ENCODE data around the gene TLCD2. TPM values are rescaled to one million over a fixed set of nuclear protein-coding genes. Genes with fewer than 3 reads are reported as not detected.

TLCD2 gene
- polyA plus RNA-seq, 6 donors from 2014 or later: not detected

GRCh38 chr17:1718362-1719165 lies 8.4 kb upstream of the TLCD2 start:
- no peaks in the 10 kb centered on the region for H3K9me3 Mint-ChIP-seq
- peaks cover 7 to 21% (median 16%) of the 10 kb centered on the region in 3 donors for H3K27me3 Mint-ChIP-seq
- peaks cover 37 to 48% (median 39%) of the 10 kb centered on the region in 3 donors for H3K4me1 Mint-ChIP-seq
- ATAC-seq (ENCODE audit: low read depth in 2 of 2) (no peak), DNase-seq (no peak)
- no peaks in the 10 kb centered on the region for H3K36me3 Mint-ChIP-seq
- H3K4me3 Mint-ChIP-seq: peak overlapping the region in 7 of 8 donors; percentile 53 to 97 (median 59)
- peak overlapping the region in 1 of 6 donors; percentile 18 for H3K27ac Mint-ChIP-seq

- Mint-ChIP-seq H3K4me3 (peak overlapping the region; percentile 91 to 97 (median 96)), H3K27me3 (peaks cover 17 to 36% (median 28%) of the 10 kb centered on the region in 3 donors), H3K36me3 (peaks cover 0 to 2% of the 10 kb centered on the region in 2 donors), H3K9me3 (no peaks in the 10 kb centered on the region), H3K27ac (peak overlapping the region; percentile 74 to 98 (median 92)), H3K4me1 (peaks cover 29 to 34% (median 31%) of the 10 kb centered on the region in 3 donors)
- peak; percentile 82 for DNase-seq
- ATAC-seq (ENCODE audit: low read depth in 2 of 2): peak; percentile 34 to 45
Observed at GRCh38 chr17:1716912-1717695, 6.9 kb upstream of the TLCD2 start.

- Mint-ChIP-seq H3K4me3 (peak overlapping the region; percentile 91 to 97 (median 96)), H3K36me3 (peaks cover 0 to 8% of the 10 kb centered on the region in 2 donors), H3K4me1 (peaks cover 29 to 33% (median 31%) of the 10 kb centered on the region in 3 donors), H3K27ac (peak overlapping the region; percentile 89 to 99 (median 96)), H3K27me3 (peaks cover 25 to 44% (median 36%) of the 10 kb centered on the region in 3 donors), H3K9me3 (no peaks in the 10 kb centered on the region)
- ATAC-seq (ENCODE audit: low read depth in 2 of 2): peak; percentile 81 to 84
- DNase-seq: peak; percentile 100
Observed at GRCh38 chr17:1716076-1716911, 6.1 kb upstream of the TLCD2 start.

GRCh38 chr17:1715803-1716075 lies 5.6 kb upstream of the TLCD2 start:
- H3K4me1 Mint-ChIP-seq: peaks cover 28 to 33% (median 32%) of the 10 kb centered on the region in 3 donors
- peak overlapping the region; percentile 28 to 99 (median 91) for H3K27ac Mint-ChIP-seq
- DNase-seq: no peak
- H3K36me3 Mint-ChIP-seq: peaks cover 0 to 8% of the 10 kb centered on the region in 2 donors
- H3K27me3 Mint-ChIP-seq: peaks cover 30 to 49% (median 41%) of the 10 kb centered on the region in 3 donors
- H3K9me3 Mint-ChIP-seq: no peaks in the 10 kb centered on the region
- ATAC-seq (ENCODE audit: low read depth in 2 of 2): no peak
- H3K4me3 Mint-ChIP-seq: peak overlapping the region; percentile 91 to 97 (median 96)

GRCh38 chr17:1714980-1715802 lies 5.0 kb upstream of the TLCD2 start:
- H3K27me3 Mint-ChIP-seq: peaks cover 30 to 54% (median 43%) of the 10 kb centered on the region in 3 donors
- H3K9me3 Mint-ChIP-seq: no peaks in the 10 kb centered on the region
- ATAC-seq (ENCODE audit: low read depth in 2 of 2) (no peak), DNase-seq (no peak)
- peaks cover 0 to 8% of the 10 kb centered on the region in 2 donors for H3K36me3 Mint-ChIP-seq
- peaks cover 27 to 36% (median 30%) of the 10 kb centered on the region in 3 donors for H3K4me1 Mint-ChIP-seq
- H3K4me3 Mint-ChIP-seq: peak overlapping the region; percentile 57 to 97 (median 64)
- H3K27ac Mint-ChIP-seq: peak overlapping the region in 3 of 6 donors; percentile 37 to 89 (median 63)

GRCh38 chr17:1714427-1714979 lies 4.3 kb upstream of the TLCD2 start:
- H3K4me3 Mint-ChIP-seq: peak overlapping the region in 7 of 8 donors; percentile 42 to 97 (median 74)
- peaks cover 0 to 8% of the 10 kb centered on the region in 2 donors for H3K36me3 Mint-ChIP-seq
- H3K27me3 Mint-ChIP-seq: peaks cover 30 to 54% (median 43%) of the 10 kb centered on the region in 3 donors
- H3K4me1 Mint-ChIP-seq: peaks cover 27 to 36% (median 28%) of the 10 kb centered on the region in 3 donors
- DNase-seq (no peak), ATAC-seq (ENCODE audit: low read depth in 2 of 2) (no peak)
- H3K9me3 Mint-ChIP-seq: no peaks in the 10 kb centered on the region
- peak overlapping the region in 3 of 6 donors; percentile 18 to 63 (median 37) for H3K27ac Mint-ChIP-seq

DNA sequence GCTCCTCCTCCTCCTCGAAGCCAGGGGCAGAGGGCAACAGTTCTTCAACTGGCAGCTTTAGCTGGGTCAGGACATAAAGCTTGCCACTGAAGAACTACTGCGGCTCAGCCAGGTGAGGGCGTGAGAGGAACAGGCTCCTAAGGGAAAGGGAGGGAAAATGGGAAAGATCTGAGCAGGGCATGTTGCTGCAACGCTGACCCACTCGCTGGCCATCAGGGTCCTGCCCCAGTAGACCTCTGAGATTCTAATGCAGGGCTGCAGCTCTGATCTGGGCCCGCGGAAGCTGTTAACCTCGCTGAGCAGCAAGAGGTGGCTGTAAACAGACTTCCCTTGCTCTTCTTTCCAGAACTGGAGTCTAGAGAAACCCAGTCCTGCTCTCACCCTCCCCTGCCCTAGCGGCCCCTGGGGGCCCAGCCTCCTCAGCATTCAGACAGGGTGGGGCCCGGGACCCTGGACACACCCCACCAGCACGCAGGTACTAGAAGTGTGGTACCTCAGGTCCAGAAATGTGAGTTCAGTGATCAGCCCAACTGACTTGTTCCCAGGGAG lies 3.8 kb upstream of the TLCD2 start:
- no peak for ATAC-seq (ENCODE audit: low read depth in 2 of 2)
- H3K27me3 Mint-ChIP-seq: peaks cover 30 to 56% (median 43%) of the 10 kb centered on the region in 3 donors
- no peak for DNase-seq
- H3K27ac Mint-ChIP-seq: no peak overlapping the region
- peaks cover 0 to 8% of the 10 kb centered on the region in 2 donors for H3K36me3 Mint-ChIP-seq
- peaks cover 27 to 37% (median 29%) of the 10 kb centered on the region in 3 donors for H3K4me1 Mint-ChIP-seq
- H3K4me3 Mint-ChIP-seq: peak overlapping the region in 7 of 8 donors; percentile 42 to 97 (median 65)
- no peaks in the 10 kb centered on the region for H3K9me3 Mint-ChIP-seq

DNA sequence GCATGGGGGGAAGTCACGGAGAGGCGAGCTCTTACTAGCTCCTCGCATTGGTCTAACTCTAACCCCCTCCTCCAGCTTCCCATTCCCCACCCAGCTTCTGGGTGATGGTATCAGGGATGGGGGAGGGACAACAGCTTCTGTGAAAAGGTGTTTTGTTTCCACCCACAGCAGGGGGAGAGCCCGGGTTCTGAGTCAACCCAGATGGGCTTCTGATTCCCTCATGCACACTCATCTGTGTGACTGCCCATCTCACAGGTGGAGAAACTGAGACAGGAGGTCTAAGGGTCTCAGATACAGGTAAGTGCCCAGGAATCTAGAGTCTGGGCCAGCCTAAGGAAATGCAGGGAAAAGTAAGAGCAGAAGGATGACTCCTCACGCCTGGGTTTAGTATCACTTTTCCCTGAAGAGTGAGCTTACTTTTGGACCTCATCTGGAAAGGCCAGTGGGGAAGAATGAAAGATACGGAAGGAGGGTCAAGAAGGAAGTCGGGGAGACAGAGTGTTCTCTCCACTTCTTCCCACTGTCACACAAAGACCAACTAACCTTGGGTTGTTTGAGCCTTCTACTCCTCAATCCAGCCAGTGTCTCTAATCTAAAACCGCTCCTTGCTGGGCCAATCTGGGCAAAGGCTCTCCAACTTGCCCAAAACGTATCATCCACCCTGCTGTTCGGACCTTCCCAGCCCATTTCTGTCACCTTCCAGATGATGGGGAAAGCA lies 3.1 kb upstream of the TLCD2 start:
- H3K27me3 Mint-ChIP-seq: peaks cover 30 to 62% (median 43%) of the 10 kb centered on the region in 3 donors
- no peak for DNase-seq
- H3K27ac Mint-ChIP-seq: peak overlapping the region in 1 of 6 donors; percentile 4
- H3K9me3 Mint-ChIP-seq: no peaks in the 10 kb centered on the region
- peaks cover 0 to 8% of the 10 kb centered on the region in 2 donors for H3K36me3 Mint-ChIP-seq
- ATAC-seq (ENCODE audit: low read depth in 2 of 2): no peak
- H3K4me3 Mint-ChIP-seq: peak overlapping the region in 2 of 8 donors; percentile 64 to 67
- peaks cover 26 to 41% (median 31%) of the 10 kb centered on the region in 3 donors for H3K4me1 Mint-ChIP-seq

- ATAC-seq (ENCODE audit: low read depth in 2 of 2) (no peak), DNase-seq (no peak)
- Mint-ChIP-seq H3K9me3 (no peaks in the 10 kb centered on the region), H3K36me3 (peaks cover 0 to 8% of the 10 kb centered on the region in 2 donors), H3K27ac (no peak overlapping the region), H3K27me3 (peaks cover 36 to 73% (median 50%) of the 10 kb centered on the region in 3 donors), H3K4me1 (peaks cover 19 to 34% (median 25%) of the 10 kb centered on the region in 3 donors), H3K4me3 (peak overlapping the region in 2 of 8 donors; percentile 6 to 10)
Observed at GRCh38 chr17:1712271-1712670, 2.1 kb upstream of the TLCD2 start.

GRCh38 chr17:1711804-1712203 lies 1.6 kb upstream of the TLCD2 start:
- Mint-ChIP-seq H3K27me3 (peaks cover 40 to 77% (median 53%) of the 10 kb centered on the region in 3 donors), H3K36me3 (peaks cover 0 to 8% of the 10 kb centered on the region in 2 donors), H3K4me3 (peak overlapping the region in 2 of 8 donors; percentile 6 to 68), H3K4me1 (peaks cover 14 to 29% (median 20%) of the 10 kb centered on the region in 3 donors), H3K27ac (no peak overlapping the region), H3K9me3 (no peaks in the 10 kb centered on the region)
- ATAC-seq (ENCODE audit: low read depth in 2 of 2) (no peak), DNase-seq (no peak)

All from naive B cell (primary cell).